H9 (cell line): ENCODE data around the gene SRPK3. TPM values are rescaled to one million over a fixed set of nuclear protein-coding genes. Genes with fewer than 3 reads are reported as not detected.

ENCODE experiments used
- DNase-seq: peaks from one replicate; pipeline ENCODE4 v3.0.0-alpha.2; 2017
- H2AFZ ChIP-seq: one replicate; pipeline ENCODE4 v1.6.1; 2013; ENCODE audit warnings: mild to moderate bottlenecking, low read length, control low read depth, moderate library complexity
- H2AK5ac ChIP-seq: 2 replicates; pipeline ENCODE4 v1.6.1; 2013; ENCODE audit warnings: low read length, control low read depth, mixed read lengths; ENCODE audit not compliant: insufficient read length
- H2BK120ac ChIP-seq: one replicate; pipeline ENCODE4 v1.6.1; 2013; ENCODE audit warnings: low read depth, mild to moderate bottlenecking, low read length, control low read depth, inconsistent platforms; ENCODE audit not compliant: poor library complexity, severe bottlenecking
- H2BK12ac ChIP-seq: 2 replicates; pipeline ENCODE4 v1.6.1; 2013; ENCODE audit warnings: low read length, control low read depth, mixed read lengths, low read depth; ENCODE audit not compliant: insufficient read length
- H2BK15ac ChIP-seq: 2 replicates; pipeline ENCODE4 v1.6.1; 2013; ENCODE audit warnings: low read depth, low read length, control low read depth
- H2BK20ac ChIP-seq: one replicate; pipeline ENCODE4 v1.6.1; 2013; ENCODE audit warnings: low read depth, mild to moderate bottlenecking, low read length, control low read depth, inconsistent platforms; ENCODE audit not compliant: poor library complexity, severe bottlenecking
- H2BK5ac ChIP-seq: 2 replicates; pipeline ENCODE4 v1.6.1; 2013; ENCODE audit warnings: low read length, control low read depth, mixed read lengths; ENCODE audit not compliant: insufficient read length
- H3K14ac ChIP-seq: 2 replicates; pipeline ENCODE4 v1.6.1; 2013; ENCODE audit warnings: low read length, control low read depth; ENCODE audit not compliant: insufficient read depth
- H3K18ac ChIP-seq: 2 replicates; pipeline ENCODE4 v1.6.1; 2013; ENCODE audit warnings: low read depth, mild to moderate bottlenecking, mixed read lengths, low read length, control low read depth; ENCODE audit not compliant: insufficient read length
- H3K23ac ChIP-seq: 2 replicates; pipeline ENCODE4 v1.6.1; 2013; ENCODE audit warnings: low read length, control low read depth, mixed read lengths, low read depth; ENCODE audit not compliant: insufficient read length
- H3K23me2 ChIP-seq: 2 replicates; pipeline ENCODE4 v1.6.1; 2013; ENCODE audit warnings: low read depth, mild to moderate bottlenecking, mixed read lengths, low read length, control low read depth; ENCODE audit not compliant: insufficient read length, poor library complexity, severe bottlenecking
- H3K27ac ChIP-seq: 2 replicates; pipeline ENCODE4 v1.5.1; 2013; ENCODE audit warnings: low read length, control low read depth, mixed read lengths, low read depth; ENCODE audit not compliant: insufficient read length
- H3K27me3 ChIP-seq: 2 replicates; pipeline ENCODE4 v1.6.1; 2013; ENCODE audit warnings: low read length, control low read depth, inconsistent platforms; ENCODE audit not compliant: insufficient read depth
- H3K4ac ChIP-seq: 2 replicates; pipeline ENCODE4 v1.6.1; 2013; ENCODE audit warnings: low read depth, mild to moderate bottlenecking, control low read depth, inconsistent platforms, low read length, moderate library complexity
- H3K4me1 ChIP-seq: 2 replicates; pipeline ENCODE4 v1.6.1; 2013; ENCODE audit warnings: low read length, control low read depth, inconsistent platforms; ENCODE audit not compliant: insufficient read depth
- H3K4me2 ChIP-seq: 2 replicates; pipeline ENCODE4 v1.6.1; 2013; ENCODE audit warnings: low read length, control low read depth, mixed read lengths; ENCODE audit not compliant: insufficient read length, insufficient read depth
- H3K56ac ChIP-seq: 2 replicates; pipeline ENCODE4 v1.6.1; 2013; ENCODE audit warnings: low read depth, mild to moderate bottlenecking, mixed read lengths, low read length, control low read depth; ENCODE audit not compliant: insufficient read length
- H3K79me1 ChIP-seq: 2 replicates; pipeline ENCODE4 v1.6.1; 2013; ENCODE audit warnings: low read depth, mild to moderate bottlenecking, moderate library complexity, low read length, control low read depth, inconsistent platforms; ENCODE audit not compliant: insufficient read depth, poor library complexity, severe bottlenecking
- H3K79me2 ChIP-seq: 2 replicates; pipeline ENCODE4 v1.6.1; 2013; ENCODE audit warnings: low read length, control low read depth, inconsistent platforms; ENCODE audit not compliant: insufficient read depth
- H3K9ac ChIP-seq: 2 replicates; pipeline ENCODE4 v1.6.1; 2013; ENCODE audit warnings: low read length, control low read depth, mixed read lengths; ENCODE audit not compliant: insufficient read length; ENCODE audit errors: extremely low read depth
- H3K9me3 ChIP-seq: one replicate; pipeline ENCODE4 v1.6.1; 2013; ENCODE audit warnings: low read depth, low read length, inconsistent platforms; ENCODE audit not compliant: control insufficient read depth
- H3T11ph ChIP-seq: one replicate; pipeline ENCODE4 v1.6.1; 2013; ENCODE audit warnings: mild to moderate bottlenecking, low read length, control low read depth, inconsistent platforms
- H4K20me1 ChIP-seq: one replicate; pipeline ENCODE4 v1.6.1; 2013; ENCODE audit not compliant: control insufficient read depth, insufficient read length, insufficient read depth
- H4K5ac ChIP-seq: 2 replicates; pipeline ENCODE4 v1.6.1; 2013; ENCODE audit warnings: low read depth, mild to moderate bottlenecking, mixed read lengths, low read length, control low read depth; ENCODE audit not compliant: insufficient read length
- H4K8ac ChIP-seq: replicated peaks from 2 replicates; pipeline ENCODE4 v1.6.1; 2013; ENCODE audit warnings: low read length, control low read depth, mixed read lengths, low read depth; ENCODE audit not compliant: insufficient read length
- H4K91ac ChIP-seq: 2 replicates; pipeline ENCODE4 v1.6.1; 2013; ENCODE audit warnings: low read depth, mild to moderate bottlenecking, moderate library complexity, mixed read lengths, low read length, control low read depth; ENCODE audit not compliant: insufficient read length
- H3K27ac Mint-ChIP-seq, 3 experiments: 2 replicates in 2 of 3; 3 replicates in 1 of 3; pipeline ENCODE4 v1.8.0; 2020 to 2021; ENCODE audit warnings: mixed read lengths in 3 of 3, mild to moderate bottlenecking in 1 of 3, moderate library complexity in 1 of 3
- H3K27me3 Mint-ChIP-seq: 2 replicates; pipeline ENCODE4 v1.8.0; 2021; ENCODE audit warnings: low read depth, mild to moderate bottlenecking, moderate library complexity, mixed read lengths
- H3K36me3 Mint-ChIP-seq, 3 experiments: 2 replicates in 2 of 3; 3 replicates in 1 of 3; pipeline ENCODE4 v1.8.0; 2020 to 2021; ENCODE audit warnings: low read depth in 3 of 3, mixed read lengths in 3 of 3; ENCODE audit not compliant: insufficient read depth in 1 of 3
- H3K4me1 Mint-ChIP-seq, 2 experiments: 2 replicates each; pipeline ENCODE4 v1.8.0; 2020; ENCODE audit warnings: mixed read lengths in 2 of 2
- H3K4me3 Mint-ChIP-seq, 2 experiments: 2 replicates in 1 of 2; 3 replicates in 1 of 2; pipeline ENCODE4 v1.8.0; 2020 to 2021; ENCODE audit warnings: mild to moderate bottlenecking in 2 of 2, mixed read lengths in 2 of 2, moderate library complexity in 1 of 2
- H3K9me3 Mint-ChIP-seq, 2 experiments: 2 replicates in 1 of 2; 3 replicates in 1 of 2; pipeline ENCODE4 v1.8.0; 2020; ENCODE audit warnings: mild to moderate bottlenecking in 2 of 2, mixed read lengths in 2 of 2, moderate library complexity in 1 of 2
- WGBS: extraction: QIAGEN DNeasy Blood & Tissue Kit; methylation state at CpG from one replicate; pipeline ENCODE4 v1.1.7; 2013; ENCODE audit warnings: missing lambda C conversion rate, low lambda C conversion rate, mixed read lengths; ENCODE audit not compliant: insufficient read length; ENCODE audit errors: extremely low coverage; 5-methylcytosine and 5-hydroxymethylcytosine counted together
- total RNA-seq: library from RNA; stranded (reverse); gene quantifications from 2 replicates; pipeline ENCODE4 v1.2.1, GENCODE V29; 2021
- TF ChIP-seq, protein P1 (sequence below): fragments of 200-600 bp; sonication (generic); conservative IDR thresholded peaks from 3 replicates; pipeline ENCODE4 v1.8.0; 2021; ENCODE audit warnings: antibody characterized with exemption, mild to moderate bottlenecking

SRPK3 gene
- total RNA-seq, 1 experiment from 2014 or later = not detected

DNA sequence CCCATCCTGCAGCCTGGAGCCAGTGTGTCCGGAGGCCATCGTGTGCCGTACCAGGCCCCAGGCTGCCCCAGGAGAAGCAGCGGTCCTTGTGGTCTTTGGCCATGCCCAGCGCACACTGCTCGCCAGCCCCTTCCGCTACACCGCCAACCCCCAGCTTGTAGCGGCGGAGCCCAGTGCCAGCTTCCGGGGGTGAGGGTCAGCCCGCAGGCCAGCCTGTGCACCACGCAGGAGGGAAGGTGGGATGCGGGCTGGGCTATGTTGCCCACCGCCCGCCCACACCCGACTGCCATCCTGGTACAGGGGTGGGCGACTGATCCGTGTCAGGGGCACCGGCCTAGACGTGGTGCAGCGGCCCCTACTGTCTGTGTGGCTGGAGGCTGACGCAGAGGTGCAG lies 7.6 kb upstream of the SRPK3 start:
- no peak overlapping the region for H2AK5ac ChIP-seq
- peaks cover 24 to 54% of the 10 kb centered on the region in 2 experiments for H3K9me3 Mint-ChIP-seq
- no peak overlapping the region for H2BK20ac ChIP-seq
- H4K8ac ChIP-seq = no peak overlapping the region
- no peaks in the 10 kb centered on the region for H3K4me1 ChIP-seq
- no peak overlapping the region for H3K9ac ChIP-seq
- H3K4me2 ChIP-seq = no peak overlapping the region
- H3K9me3 ChIP-seq = no peaks in the 10 kb centered on the region
- no peak overlapping the region for H2AFZ ChIP-seq
- H3K27me3 ChIP-seq = no peaks in the 10 kb centered on the region
- H3K27ac Mint-ChIP-seq = no peak overlapping the region
- no peak overlapping the region for H3K56ac ChIP-seq
- no peak overlapping the region for H2BK12ac ChIP-seq
- WGBS = no CpG with 5 or more reads among the region's 23 CpGs
- H3T11ph ChIP-seq = no peak overlapping the region
- H3K18ac ChIP-seq = no peak overlapping the region
- no peaks in the 10 kb centered on the region for H3K23me2 ChIP-seq
- H2BK15ac ChIP-seq = no peak overlapping the region
- H4K91ac ChIP-seq = no peak overlapping the region
- no peak overlapping the region for H3K4ac ChIP-seq
- H3K4me3 Mint-ChIP-seq = no peak overlapping the region
- DNase-seq = no peak
- H3K27me3 Mint-ChIP-seq = no peaks in the 10 kb centered on the region; the same call in 1 of the 2 replicates
- TF ChIP-seq, protein P1, sequence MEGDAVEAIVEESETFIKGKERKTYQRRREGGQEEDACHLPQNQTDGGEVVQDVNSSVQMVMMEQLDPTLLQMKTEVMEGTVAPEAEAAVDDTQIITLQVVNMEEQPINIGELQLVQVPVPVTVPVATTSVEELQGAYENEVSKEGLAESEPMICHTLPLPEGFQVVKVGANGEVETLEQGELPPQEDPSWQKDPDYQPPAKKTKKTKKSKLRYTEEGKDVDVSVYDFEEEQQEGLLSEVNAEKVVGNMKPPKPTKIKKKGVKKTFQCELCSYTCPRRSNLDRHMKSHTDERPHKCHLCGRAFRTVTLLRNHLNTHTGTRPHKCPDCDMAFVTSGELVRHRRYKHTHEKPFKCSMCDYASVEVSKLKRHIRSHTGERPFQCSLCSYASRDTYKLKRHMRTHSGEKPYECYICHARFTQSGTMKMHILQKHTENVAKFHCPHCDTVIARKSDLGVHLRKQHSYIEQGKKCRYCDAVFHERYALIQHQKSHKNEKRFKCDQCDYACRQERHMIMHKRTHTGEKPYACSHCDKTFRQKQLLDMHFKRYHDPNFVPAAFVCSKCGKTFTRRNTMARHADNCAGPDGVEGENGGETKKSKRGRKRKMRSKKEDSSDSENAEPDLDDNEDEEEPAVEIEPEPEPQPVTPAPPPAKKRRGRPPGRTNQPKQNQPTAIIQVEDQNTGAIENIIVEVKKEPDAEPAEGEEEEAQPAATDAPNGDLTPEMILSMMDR = no peak
- H4K20me1 ChIP-seq = no peaks in the 10 kb centered on the region
- H3K79me1 ChIP-seq = no peaks in the 10 kb centered on the region
- no peak overlapping the region for H4K5ac ChIP-seq
- H3K36me3 Mint-ChIP-seq = peaks cover 0 to 2% (median 0%) of the 10 kb centered on the region in 3 experiments; a peak in 1 of 7 replicates
- no peaks in the 10 kb centered on the region for H3K4me1 Mint-ChIP-seq
- no peak overlapping the region for H3K23ac ChIP-seq
- H3K14ac ChIP-seq = no peak overlapping the region
- H3K27ac ChIP-seq = no peak overlapping the region
- H2BK5ac ChIP-seq = no peak overlapping the region
- no peaks in the 10 kb centered on the region for H3K79me2 ChIP-seq
- no peak overlapping the region for H2BK120ac ChIP-seq
